OCI-LY3 (cell line): ENCODE data around the gene SLC38A11.

ENCODE experiments used
- EZH2phosphoT487 ChIP-seq: fragments of 200-600 bp; shearing (Covaris generic); IDR thresholded peaks from 2 replicates; pipeline ENCODE4 v1.6.1; 2018; ENCODE audit warnings: antibody characterized with exemption, mixed run types, low read depth
- TF ChIP-seq, protein P1 (sequence below): fragments of 200-600, 300-600 bp; sonication (generic); IDR thresholded peaks from 2 replicates; pipeline ENCODE4 v1.5.1; 2014; ENCODE audit warnings: antibody characterized with exemption, low read length, low read depth

GRCh38 chr2:164935118-164936101 lies 19.9 kb downstream of the SLC38A11 start:
- TF ChIP-seq, protein P1, sequence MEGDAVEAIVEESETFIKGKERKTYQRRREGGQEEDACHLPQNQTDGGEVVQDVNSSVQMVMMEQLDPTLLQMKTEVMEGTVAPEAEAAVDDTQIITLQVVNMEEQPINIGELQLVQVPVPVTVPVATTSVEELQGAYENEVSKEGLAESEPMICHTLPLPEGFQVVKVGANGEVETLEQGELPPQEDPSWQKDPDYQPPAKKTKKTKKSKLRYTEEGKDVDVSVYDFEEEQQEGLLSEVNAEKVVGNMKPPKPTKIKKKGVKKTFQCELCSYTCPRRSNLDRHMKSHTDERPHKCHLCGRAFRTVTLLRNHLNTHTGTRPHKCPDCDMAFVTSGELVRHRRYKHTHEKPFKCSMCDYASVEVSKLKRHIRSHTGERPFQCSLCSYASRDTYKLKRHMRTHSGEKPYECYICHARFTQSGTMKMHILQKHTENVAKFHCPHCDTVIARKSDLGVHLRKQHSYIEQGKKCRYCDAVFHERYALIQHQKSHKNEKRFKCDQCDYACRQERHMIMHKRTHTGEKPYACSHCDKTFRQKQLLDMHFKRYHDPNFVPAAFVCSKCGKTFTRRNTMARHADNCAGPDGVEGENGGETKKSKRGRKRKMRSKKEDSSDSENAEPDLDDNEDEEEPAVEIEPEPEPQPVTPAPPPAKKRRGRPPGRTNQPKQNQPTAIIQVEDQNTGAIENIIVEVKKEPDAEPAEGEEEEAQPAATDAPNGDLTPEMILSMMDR: no peak
- no peak for TF ChIP-seq EZH2phosphoT487
